Esophagus muscularis mucosa (tissue), 4 donors: ENCODE data around the gene NEUROD1. TPM values are rescaled to one million over a fixed set of nuclear protein-coding genes. Genes with fewer than 3 reads are reported as not detected.

Source experiments
- DNase-seq: peaks from one replicate; pipeline ENCODE4 v3.0.0-alpha.2; 2017; ENCODE audit errors: extremely low spot score
- H3K27ac ChIP-seq, 4 donors: fragments of 200-600 bp; sonication (generic); replicated peaks in 1 of 4; 1 replicate in 3 of 4; 2 replicates in 1 of 4; pipeline ENCODE4 v1.5.1; 2016 to 2019; ENCODE audit warnings: mild to moderate bottlenecking in 1 of 4
- H3K27me3 ChIP-seq, 4 donors: fragments of 200-600 bp; sonication (generic); one replicate each; pipeline versions ENCODE4 v1.5.1 to v1.6.0; 2016 to 2019
- H3K36me3 ChIP-seq, 4 donors: fragments of 200-600 bp; sonication (generic); one replicate each; pipeline ENCODE4 v1.5.1; 2016 to 2019
- H3K4me1 ChIP-seq, 4 donors: fragments of 200-600 bp; sonication (generic); one replicate each; pipeline ENCODE4 v1.5.1; 2016 to 2019
- H3K4me3 ChIP-seq, 4 donors: fragments of 200-600 bp; sonication (generic); 1 replicate in 2 of 4; 2 replicates in 2 of 4; pipeline ENCODE4 v1.5.1; 2016 to 2019; ENCODE audit warnings: mild to moderate bottlenecking in 4 of 4, moderate library complexity in 1 of 4
- H3K9me3 ChIP-seq, 4 donors: fragments of 200-600 bp; sonication (generic); 1 replicate in 3 of 4; 2 replicates in 1 of 4; pipeline ENCODE4 v1.5.1; 2016 to 2019
- EP300 ChIP-seq: sonication (generic); formaldehyde crosslinking; IDR thresholded peaks from one replicate; pipeline ENCODE4 v1.6.1; 2017; ENCODE audit warnings: antibody characterized with exemption
- POLR2A ChIP-seq: fragments of 450-650 bp; IDR thresholded peaks from one replicate; pipeline ENCODE4 v1.6.1; 2017; ENCODE audit warnings: antibody characterized with exemption, moderate library complexity, mild to moderate bottlenecking, low read depth
- POLR2AphosphoS5 ChIP-seq, 2 donors: sonication (generic); formaldehyde crosslinking; IDR thresholded peaks; one replicate each; pipeline ENCODE4 v1.6.1; 2017; ENCODE audit warnings: antibody characterized with exemption in 2 of 2
- WGBS: methylation state at CpG from one replicate; pipeline ENCODE4 v1.1.5; 2018; 5-methylcytosine and 5-hydroxymethylcytosine counted together
- intact Hi-C: fragments of 100-400 bp; cut with DNase I; formaldehyde crosslinking; loops from one replicate; pipeline ENCODE4 v1.15.1; 2023
- total RNA-seq, 4 donors: library from RNA; depleted of rRNA; stranded (reverse); fragments of >200 nt; gene quantifications; one replicate each; pipeline versions ENCODE4 v1.1.0 to v1.2.1, GENCODE V29; 2016
- TF ChIP-seq, protein P1 (sequence below), 3 experiments: fragments of 200-600 bp in 2 of 3; fragments of 450-650 bp in 1 of 3; sonication (generic) in 2 of 3; IDR thresholded peaks; one replicate each; pipeline ENCODE4 v1.5.1; 2017 to 2019; ENCODE audit warnings: antibody characterized with exemption in 3 of 3, mild to moderate bottlenecking in 2 of 3, moderate library complexity in 1 of 3

NEUROD1 gene
- total RNA-seq, 4 donors from 2014 or later, result not detected

GRCh38 chr2:181690860-181691259, 10.5 kb upstream of the NEUROD1 start:
- peaks cover 0 to 28% (median 3%) of the 10 kb centered on the region in 4 donors for H3K27me3 ChIP-seq
- H3K36me3 ChIP-seq, result no peaks in the 10 kb centered on the region
- no peak for DNase-seq
- TF ChIP-seq POLR2A, result no peak
- TF ChIP-seq, protein P1, sequence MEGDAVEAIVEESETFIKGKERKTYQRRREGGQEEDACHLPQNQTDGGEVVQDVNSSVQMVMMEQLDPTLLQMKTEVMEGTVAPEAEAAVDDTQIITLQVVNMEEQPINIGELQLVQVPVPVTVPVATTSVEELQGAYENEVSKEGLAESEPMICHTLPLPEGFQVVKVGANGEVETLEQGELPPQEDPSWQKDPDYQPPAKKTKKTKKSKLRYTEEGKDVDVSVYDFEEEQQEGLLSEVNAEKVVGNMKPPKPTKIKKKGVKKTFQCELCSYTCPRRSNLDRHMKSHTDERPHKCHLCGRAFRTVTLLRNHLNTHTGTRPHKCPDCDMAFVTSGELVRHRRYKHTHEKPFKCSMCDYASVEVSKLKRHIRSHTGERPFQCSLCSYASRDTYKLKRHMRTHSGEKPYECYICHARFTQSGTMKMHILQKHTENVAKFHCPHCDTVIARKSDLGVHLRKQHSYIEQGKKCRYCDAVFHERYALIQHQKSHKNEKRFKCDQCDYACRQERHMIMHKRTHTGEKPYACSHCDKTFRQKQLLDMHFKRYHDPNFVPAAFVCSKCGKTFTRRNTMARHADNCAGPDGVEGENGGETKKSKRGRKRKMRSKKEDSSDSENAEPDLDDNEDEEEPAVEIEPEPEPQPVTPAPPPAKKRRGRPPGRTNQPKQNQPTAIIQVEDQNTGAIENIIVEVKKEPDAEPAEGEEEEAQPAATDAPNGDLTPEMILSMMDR (IDR thresholded peaks at IDR 0.05), result no peak
- no peak for TF ChIP-seq EP300
- TF ChIP-seq POLR2AphosphoS5 (IDR thresholded peaks at IDR 0.05), result no peak
- intact Hi-C loops, result no loop called here
- 79% methylated on average over 2 of the region's 2 CpGs for WGBS
- H3K4me1 ChIP-seq, result no peaks in the 10 kb centered on the region
- no peak overlapping the region for H3K27ac ChIP-seq
- no peaks in the 10 kb centered on the region for H3K9me3 ChIP-seq
- H3K4me3 ChIP-seq, result no peak overlapping the region

GRCh38 chr2:181686576-181687185, 6.4 kb upstream of the NEUROD1 start:
- intact Hi-C loops, result no loop called here
- TF ChIP-seq, protein P1 (IDR thresholded peaks at IDR 0.05), result no peak
- TF ChIP-seq EP300, result no peak
- no peak for TF ChIP-seq POLR2A
- no peak for TF ChIP-seq POLR2AphosphoS5 (IDR thresholded peaks at IDR 0.05)
- Histone ChIP-seq H3K36me3 (no peaks in the 10 kb centered on the region), H3K4me1 (peaks cover 12 to 31% (median 25%) of the 10 kb centered on the region in 4 donors), H3K27ac (no peak overlapping the region), H3K27me3 (peaks cover 3 to 68% (median 30%) of the 10 kb centered on the region in 4 donors), H3K4me3 (no peak overlapping the region), H3K9me3 (no peaks in the 10 kb centered on the region)
- WGBS, result 68% methylated on average over 6 of the region's 6 CpGs
- no peak for DNase-seq

- Histone ChIP-seq H3K4me1 (peaks cover 17 to 44% (median 39%) of the 10 kb centered on the region in 4 donors), H3K27me3 (peaks cover 3 to 76% (median 41%) of the 10 kb centered on the region in 4 donors), H3K27ac (no peak overlapping the region), H3K4me3 (no peak overlapping the region), H3K9me3 (no peaks in the 10 kb centered on the region), H3K36me3 (no peaks in the 10 kb centered on the region)
- no peak for DNase-seq
- intact Hi-C loops, result no loop called here
- TF ChIP-seq POLR2A, result no peak
- no peak for TF ChIP-seq EP300
- TF ChIP-seq POLR2AphosphoS5 (IDR thresholded peaks at IDR 0.05), result no peak
- WGBS, result 14% methylated on average over 21 of the region's 21 CpGs
Measured at GRCh38 chr2:181685150-181685688, 4.9 kb upstream of the NEUROD1 start.

DNA sequence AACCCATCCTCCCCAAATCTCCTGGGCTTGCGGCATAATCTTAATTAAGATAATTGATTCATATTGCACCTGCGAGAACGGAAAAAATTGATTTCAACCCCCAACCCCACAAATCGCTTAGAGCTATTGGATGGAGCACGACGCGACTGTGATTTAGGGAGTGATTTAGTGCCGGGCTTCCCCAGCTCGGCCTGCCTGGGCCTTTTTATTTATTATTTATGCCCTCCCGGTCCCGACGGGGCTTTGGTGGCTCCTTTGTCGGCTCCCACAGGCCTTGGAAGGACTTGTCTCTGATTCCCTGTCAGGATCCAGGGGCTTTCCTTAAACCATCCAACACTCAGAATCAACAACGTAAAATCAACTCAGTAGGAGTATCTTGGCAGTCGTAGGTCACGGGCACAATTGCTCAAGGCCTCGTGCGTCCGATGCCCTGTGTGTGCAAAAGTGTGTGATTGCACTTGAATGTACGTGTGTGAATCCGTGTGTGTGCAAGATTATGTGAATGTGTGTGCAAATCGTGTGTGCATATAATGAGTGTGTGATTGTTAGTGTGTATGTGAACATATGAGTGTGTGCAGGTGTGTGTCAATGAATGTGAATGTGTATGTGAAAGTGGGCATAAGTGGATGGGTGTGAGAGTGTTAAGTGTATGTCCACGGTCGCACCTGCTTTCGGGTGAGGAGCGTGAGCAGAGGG, 4.3 kb upstream of the NEUROD1 start:
- H3K27me3 ChIP-seq, result peaks cover 3 to 82% (median 46%) of the 10 kb centered on the region in 4 donors
- TF ChIP-seq EP300 (no peak), POLR2AphosphoS5 (IDR thresholded peaks at IDR 0.05) (no peak), POLR2A (no peak)
- TF ChIP-seq, protein P1 (IDR thresholded peaks at IDR 0.05), result no peak
- no peak for DNase-seq
- H3K9me3 ChIP-seq, result no peaks in the 10 kb centered on the region
- no peaks in the 10 kb centered on the region for H3K36me3 ChIP-seq
- H3K4me3 ChIP-seq, result peak overlapping the region in 2 of 4 donors; percentile 30 to 34
- peaks cover 17 to 44% (median 39%) of the 10 kb centered on the region in 4 donors for H3K4me1 ChIP-seq
- no peak overlapping the region for H3K27ac ChIP-seq
- WGBS, result 11% methylated on average over 25 of the region's 26 CpGs
- intact Hi-C loops, result no loop called here
